Fibroblast of peridontal ligament (primary cell): ENCODE measurements around the gene LRRTM1.

Experiments used
- DNase-seq: peaks from one replicate; pipeline ENCODE4 v3.0.0-alpha.2; 2010; ENCODE audit errors: extremely low read depth

LRRTM1 gene

DNA sequence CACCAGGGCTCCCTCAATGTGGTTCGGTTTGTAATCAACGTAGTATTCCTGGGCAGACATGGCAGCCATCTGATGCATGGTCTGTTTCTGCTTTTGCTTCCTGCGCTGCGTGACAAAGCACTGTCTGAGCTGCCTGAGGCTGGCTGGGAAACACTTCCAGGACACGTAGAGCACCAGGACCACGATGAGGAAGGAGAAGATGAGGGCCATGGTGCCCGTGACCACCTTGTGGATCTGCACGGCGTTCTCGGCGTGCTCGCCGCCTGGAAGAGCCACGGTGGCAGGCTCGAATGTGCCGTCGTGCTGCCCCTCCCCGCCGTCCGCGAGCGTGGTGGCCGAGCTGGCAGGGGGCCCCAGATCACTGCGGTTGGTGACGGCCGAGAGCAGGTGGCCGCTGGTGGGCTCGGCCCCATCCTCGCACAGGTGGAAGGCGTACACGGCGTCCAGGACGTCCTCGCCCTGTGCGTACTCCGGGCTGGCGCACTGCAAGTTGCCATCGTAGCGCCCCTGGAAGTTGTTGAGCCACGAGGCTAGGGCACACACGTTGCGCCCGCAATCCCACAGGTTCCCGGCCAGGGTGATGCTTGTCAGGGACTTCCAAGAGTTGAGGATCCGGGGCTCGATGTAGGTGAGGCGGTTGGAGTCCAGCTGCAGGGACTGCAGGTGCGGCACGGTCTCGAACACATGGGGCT lies 2.1 kb downstream of the LRRTM1 start:
- DNase-seq = no peak

DNA sequence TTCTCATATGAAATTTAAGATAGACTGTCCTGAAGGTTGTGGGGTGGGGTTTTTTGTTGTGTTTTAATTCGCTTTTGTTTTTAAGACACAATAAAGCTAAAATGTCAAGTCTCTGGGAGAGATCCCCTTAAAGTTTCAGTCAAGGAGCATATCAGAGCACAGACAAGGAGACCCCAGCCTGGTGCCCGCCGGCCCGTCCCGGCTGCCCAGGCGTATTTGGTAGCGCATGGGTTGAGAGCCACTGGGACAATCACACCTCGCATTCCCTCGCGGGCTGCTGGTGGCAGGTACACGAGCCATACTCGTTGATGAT lies 2.6 kb downstream of the LRRTM1 start:
- no peak for DNase-seq

DNA sequence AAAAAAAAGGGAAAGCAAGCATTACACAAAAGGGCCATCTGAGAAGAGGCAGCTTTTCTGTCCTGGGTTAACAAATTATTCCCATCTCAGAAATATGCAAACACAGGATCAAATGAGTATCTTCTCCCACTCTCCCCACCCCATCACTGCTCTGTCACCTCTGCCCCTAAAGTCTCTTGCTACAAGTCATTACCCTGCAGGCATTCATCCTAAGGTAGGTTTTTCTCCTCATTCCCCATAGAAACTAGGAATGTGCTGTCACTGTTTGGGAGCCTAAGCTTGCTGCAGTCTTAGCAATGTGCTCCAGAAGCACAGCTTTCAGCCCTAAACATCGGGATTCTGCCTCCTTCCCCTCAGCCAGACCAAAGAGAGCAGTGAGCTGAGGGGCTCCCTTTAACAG lies 3.6 kb downstream of the LRRTM1 start:
- DNase-seq = no peak

DNA sequence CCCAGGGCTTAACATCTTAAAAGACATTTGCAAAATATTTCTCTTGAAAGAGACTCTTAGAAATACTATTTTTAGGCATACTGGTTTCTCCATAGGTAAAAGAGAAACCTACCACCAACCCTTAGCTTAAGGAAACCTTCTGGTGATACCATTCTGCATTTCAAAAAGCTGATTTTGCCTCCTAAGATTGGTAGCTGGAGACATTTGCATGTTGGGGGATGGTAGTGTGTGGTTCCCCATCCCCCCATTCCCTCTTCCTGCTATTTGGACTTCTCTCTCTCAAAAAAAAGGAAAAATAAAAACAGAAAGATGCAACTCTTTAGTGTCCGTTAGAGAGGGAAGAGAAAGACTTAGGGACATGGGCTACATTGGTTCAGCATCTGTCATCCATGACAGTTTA lies 4.2 kb downstream of the LRRTM1 start:
- no peak for DNase-seq

DNA sequence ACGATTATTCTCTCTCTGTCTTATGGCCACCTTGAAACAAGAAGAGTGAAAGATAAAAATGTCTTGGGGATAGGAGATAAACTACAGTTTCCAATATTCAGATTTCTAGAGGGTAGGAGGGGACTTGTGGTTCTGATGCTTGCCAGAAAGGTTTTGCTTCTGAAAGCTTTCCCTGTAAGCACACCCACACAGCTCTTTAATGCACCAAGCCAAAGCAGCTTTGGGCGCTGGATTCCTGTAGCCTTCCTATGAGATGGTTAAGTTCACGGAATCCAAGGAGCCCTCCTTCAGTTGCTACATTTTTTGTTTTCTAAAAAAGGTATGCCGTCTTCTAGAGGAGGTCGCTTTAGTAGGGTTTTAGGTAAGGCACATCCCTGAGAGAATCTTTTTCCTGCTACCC lies 4.9 kb downstream of the LRRTM1 start:
- no peak for DNase-seq

DNA sequence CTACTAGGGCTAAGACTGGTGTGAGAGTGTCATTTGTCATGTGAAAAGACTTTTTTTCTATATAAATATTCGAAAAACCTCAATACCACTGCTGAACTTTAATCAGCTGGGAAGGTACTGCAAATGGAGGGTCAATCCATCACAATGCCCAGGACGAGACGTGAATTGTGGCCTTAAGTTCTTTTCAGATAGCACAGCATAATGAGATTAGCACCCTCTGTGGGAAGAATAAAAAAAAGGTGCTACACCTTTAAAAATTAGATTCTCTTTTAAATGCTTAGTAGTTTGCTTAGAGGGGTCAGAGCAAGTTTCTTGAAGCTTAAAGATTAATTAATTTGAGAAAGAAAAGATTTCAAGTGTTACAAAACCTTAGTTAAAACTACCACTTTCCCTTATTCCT lies 5.6 kb downstream of the LRRTM1 start:
- DNase-seq = no peak

DNA sequence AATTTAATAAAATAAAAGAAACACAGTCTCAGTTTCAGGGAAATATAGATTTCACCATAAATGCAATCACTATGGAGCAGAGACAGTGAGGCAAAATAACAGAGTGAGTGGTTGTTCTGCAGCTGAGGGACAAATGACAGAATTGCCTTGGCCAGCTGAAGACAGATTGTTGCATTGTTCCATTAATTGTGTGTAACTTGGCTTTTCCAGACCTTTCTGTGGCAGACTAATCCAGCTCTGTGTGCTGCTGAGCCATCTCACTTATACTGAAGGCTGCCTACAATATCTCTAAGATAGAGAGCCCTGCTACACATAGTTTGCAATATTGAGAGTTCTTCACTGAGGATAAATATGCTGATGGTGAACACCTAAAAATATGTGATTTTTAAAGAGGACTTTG lies 11.5 kb downstream of the LRRTM1 start:
- no peak for DNase-seq

DNA sequence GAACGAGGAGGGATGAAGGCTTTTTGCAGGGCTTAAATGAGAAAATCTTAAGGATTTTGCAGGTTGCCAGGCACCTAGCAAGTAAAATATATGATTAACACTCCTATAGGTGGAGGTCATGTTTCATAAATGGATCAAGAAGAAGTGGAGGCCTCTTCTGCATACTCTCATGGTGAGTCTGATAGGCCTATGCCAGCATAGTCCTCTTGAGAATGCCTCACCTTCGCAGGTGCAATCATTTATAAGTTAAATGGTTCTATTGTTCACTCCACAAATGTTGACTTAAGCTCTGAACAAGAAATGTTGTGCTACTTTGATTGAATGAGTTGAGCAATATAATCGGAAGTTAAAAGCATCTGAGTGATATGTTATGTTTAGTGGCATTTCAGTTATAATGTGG lies 12.1 kb downstream of the LRRTM1 start:
- DNase-seq = no peak

DNA sequence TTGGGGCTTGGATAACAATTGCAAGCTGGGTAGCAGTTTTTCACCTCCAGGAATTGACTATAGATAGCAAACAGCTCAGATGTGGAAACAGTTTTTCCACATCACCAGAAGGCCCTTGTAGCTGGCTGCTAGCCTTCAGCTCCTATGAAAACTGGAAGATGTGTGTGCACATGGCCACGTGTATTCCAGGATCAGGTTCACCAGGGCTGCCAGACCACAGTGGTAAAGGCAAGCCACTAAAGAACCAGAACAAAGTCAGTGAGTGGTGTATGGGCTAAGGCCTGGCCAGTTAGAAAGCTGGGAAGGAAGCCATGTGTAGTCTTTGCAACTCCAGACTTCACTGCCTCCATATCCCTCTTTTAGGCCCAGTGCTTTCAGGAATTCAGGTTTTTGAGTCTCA lies 12.9 kb downstream of the LRRTM1 start:
- peak; percentile 23 for DNase-seq

DNA sequence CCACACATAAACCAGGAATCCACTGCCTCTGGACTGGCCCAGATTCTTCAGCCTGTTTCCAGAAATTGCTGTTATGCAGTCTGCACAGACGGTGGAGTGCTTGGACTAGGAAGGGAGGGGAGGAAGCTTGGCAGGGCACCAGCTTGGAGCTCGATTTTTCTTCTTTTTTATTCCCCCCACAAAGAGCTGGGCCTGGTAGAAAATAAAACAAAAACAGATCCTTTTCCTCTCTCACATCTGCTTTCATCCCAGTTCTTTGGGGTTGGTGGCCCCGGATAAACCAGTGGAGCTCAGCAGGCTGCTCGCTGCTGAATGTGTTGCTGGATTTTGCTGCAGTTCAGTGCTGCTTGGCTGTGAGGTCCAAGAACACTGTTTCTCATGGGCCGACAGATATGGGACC lies 16.0 kb downstream of the LRRTM1 start:
- peak; percentile 14 for DNase-seq

DNA sequence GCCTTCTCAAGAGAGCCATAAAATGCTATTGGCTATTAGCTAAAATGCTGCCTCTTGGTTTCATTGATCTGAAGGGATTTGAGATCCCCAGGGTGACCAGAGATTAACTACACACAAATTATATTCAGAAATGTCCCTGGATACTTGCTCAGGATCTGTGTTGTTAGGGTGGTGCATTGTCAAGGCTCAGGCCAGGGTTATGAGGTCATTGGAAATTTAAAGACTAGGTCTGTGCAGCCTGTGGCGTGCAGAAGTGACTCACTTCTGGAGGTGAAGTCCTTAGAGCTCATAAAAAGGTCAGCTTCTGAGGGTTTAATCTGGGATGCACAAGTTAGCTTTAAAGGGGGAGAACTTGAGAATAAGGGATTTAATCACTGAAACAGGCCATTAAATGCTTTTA lies 23.5 kb downstream of the LRRTM1 start:
- no peak for DNase-seq

DNA sequence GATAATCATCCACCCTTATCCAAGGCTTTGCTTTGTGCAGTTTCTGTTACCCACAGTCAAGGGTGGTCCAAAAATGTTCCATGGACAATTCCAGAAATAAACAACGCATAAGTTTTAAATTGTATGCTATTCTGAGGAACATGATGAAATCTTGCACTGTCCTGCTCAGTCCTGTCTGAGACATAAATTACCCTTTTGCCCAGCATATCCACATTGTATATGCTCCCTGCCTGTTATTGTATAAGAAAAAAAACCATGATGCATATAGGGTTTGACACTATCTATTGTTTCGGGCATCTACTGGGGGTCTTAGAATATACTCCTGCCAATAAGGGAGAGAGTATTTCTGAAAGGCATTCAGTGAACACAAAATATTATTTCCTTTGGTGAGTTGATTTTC lies 24.0 kb downstream of the LRRTM1 start:
- no peak for DNase-seq

DNA sequence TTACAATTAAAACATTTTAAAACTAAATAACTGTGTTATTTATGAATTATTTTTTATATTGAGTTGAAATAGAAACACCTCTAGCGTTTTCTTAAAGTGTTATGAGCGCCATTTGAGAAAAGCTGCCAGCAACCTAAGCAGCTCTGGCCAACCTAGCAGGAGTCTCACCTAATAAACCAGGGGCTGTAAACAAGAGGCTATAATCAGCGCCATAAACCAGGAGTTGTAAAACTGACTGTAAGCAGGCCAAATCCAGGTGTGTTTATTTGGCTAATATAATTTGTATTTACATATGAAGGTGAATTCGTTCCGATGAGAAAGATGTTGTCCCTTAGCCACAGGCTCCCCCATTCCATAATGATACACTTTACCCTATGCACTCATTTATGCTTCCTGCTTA lies 34.7 kb downstream of the LRRTM1 start:
- no peak for DNase-seq

DNA sequence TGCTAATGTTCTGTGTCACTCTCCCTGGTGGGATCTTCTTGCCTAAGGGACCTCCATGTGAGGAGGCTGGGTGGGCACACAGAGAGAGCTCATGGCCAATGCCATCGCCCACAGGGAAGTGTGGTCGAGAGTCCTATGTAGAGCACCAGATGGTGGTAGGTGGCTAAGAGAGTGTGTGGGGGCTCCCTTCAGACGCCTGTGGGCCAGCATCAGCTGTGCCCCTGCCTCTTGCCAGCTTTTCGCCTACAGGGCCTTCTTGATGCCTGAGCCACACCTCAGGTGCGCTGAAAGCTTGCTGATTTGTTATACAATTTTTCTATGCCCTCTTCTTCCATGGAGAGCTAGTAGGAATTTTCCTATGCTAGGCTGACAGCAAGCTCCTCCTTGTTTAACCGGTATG lies 38.3 kb downstream of the LRRTM1 start:
- DNase-seq = no peak

DNA sequence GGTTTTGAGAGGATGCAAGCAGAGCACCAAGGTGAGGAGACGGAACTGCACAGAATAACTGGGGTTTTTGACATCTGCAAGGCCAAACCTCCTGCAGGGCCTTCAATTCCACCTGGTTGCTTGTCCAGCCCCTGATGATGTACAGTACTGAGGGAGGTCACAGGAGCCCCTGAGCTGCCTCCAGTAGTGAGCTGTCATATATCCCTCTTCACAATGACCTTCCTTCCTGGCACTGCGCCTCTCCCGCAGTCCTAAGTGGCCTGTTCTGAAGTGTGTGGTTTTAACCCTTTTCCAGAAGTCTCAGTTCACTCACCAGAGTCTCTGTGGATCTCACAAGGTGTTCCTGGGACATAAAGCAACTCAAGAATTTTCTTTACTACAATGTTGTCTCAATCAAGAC lies 45.3 kb downstream of the LRRTM1 start:
- DNase-seq = no peak

DNA sequence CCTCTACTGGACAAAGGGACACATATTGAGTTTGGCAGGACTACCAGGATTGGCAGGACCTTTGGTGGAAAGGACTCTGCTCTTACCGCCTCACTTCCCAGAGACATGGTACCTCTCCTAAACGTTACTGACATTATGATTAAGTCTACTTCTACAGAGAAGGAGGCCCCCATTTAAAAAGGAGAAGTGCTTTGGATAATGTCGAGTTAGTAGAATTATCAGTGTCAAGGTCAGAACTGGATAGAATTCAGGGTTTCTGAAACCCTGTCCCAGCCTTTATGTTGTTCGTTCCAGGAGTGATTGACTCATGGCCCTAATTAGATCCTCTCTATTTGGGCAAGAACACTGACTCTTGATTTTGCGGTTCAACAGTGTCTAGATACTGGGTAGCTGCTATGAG lies 45.8 kb downstream of the LRRTM1 start:
- DNase-seq = no peak

DNA sequence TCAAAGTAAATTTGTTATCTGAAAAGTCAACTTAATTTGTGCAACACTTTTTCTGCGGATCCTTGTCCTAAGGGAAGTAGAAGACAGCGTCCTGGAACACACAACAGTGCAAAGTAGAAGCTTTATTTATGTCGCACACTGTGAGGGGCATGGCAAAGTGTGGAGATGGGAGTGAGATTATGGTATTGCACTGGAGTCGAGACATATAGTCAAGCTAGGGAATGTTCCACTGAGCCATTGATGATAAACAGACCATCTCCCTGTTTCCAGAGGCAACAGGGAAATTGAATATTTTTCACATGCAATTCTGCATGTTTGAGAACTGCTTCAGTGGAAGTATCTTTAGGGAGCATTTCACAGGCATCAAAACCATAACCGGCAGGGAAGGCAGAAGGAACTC lies 46.2 kb downstream of the LRRTM1 start:
- DNase-seq = no peak

DNA sequence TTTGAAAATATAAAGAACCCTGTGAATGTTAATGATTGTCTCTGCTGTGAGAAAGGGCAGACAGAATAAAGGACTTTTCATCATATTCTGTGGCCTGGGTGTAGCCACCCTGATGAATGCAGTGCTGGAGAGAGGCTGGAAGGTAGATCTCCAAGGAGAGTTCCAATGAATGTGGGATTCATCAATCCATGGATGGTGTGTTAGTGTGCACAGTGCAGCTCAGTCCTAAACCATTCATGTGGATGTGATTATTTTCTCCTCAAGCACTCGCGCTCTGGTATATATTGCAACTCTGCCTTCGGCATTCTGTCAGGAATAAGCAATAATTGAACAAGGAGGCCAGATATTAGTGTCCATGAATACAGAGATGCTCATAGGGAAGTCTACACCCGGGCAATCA lies 47.1 kb downstream of the LRRTM1 start:
- no peak for DNase-seq

DNA sequence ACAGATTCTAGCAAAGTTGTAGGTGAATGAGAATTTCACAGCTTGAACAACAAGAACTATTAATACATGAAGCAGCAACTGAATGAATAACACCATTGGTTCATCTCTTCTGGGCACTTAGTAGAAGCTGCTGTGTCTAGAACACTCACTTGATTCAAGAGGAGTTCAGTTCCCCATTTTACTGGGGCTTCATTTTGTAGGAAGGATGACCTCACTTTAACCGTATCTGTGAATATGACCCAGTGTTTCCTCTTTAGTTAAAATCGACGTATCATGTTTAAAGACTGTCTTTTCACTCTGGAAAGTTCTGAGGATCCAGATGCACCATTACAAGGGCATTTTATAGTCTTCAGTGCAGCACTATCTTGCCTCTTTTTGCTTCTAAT lies 47.8 kb downstream of the LRRTM1 start:
- no peak for DNase-seq

DNA sequence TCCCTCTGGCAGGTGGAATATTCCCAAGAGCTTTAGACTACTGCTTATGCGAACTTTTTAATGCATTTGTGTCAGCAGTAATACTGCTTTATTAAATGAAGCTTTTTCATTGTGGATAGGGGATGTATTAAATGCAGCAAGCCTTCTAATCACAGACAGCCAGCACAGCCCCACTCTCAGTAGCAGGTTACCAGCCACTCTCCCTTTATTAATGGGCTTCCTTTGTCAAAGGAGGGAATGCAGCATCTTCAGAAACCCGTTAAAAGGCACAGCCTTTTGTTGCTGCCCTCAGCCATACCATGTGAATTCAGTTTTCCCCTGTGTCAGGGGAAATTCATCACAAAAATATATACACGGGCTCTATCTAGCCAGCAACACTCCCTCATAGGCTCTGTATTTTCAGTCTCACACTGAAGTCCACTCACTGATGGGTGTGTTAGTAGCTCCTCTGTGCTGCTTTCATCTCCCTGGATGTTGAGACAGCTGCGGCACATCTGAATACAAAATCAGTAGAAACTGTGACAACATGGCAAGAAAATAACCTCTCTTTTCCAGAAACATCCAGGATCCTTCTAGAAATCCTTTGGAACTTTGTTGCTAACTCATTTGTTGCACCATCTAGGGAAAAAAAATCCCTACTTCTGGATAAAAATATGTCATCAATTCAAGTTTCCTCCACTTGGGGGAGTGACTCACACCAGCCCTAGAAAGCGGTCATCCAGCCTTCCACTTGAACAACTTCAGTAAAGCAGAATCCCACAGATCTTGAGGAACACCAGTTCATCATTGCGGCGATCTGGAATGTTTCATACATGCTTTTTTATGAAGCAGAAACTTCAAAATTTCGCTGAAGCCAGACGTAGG lies 48.4 kb downstream of the LRRTM1 start:
- DNase-seq = peak; percentile 31

DNA sequence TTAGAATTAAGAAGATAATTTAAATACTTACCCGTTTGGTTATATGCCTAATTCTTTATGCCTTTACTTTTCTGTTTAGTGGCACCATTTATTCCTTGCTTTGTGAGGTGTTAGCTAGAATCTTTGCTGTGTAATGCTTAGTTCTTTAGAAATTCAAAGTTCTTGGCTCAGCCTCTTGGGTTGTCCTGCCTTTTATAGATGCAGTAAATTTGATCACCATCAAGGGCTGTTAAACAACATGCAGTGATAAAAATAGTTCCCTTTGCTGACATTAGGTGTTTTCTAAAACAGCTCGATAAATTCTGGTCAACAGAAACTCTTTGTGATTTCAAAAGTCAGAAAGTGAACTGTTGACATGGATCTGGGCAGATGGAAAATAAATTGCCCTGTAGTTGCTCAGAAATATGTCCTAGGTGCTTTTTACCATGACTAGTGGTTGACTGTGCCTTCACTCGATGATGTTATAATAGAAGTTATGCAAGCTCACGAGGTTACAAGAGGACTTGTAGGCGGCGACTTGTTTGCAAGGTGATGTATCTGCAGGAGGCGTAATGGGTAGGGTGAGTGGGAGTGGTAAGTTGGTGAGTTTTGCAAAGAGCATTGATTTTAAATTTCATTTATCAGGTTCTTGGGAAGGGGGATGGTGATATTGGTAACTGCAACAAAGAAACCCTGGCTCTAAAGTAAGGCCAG lies 52.1 kb downstream of the LRRTM1 start:
- DNase-seq = no peak
